T-helper 22 cell (primary cell): ENCODE measurements around the gene RAPGEF1.
"Not testable (repeated sequence)": the region's sequence is repeated elsewhere in the genome, so short reads cannot be mapped to it uniquely, and the experiment has no call there.

Experiments
- DNase-seq: peaks from one replicate; pipeline ENCODE4 v3.0.0-alpha.2; 2020; ENCODE audit warnings: low read depth

The RAPGEF1 gene

GRCh38 chr9:131739959-131740648 is at the start of gene RAPGEF1:
Gene RAPGEF1, minus strand, starts transcription at chr9:131740076. Its CDS starts 246 bp downstream, at chr9:131739830.
- no peak for DNase-seq

- no peak for DNase-seq
Measured at GRCh38 chr9:131788851-131789250, 49.0 kb upstream of the RAPGEF1 start.

GRCh38 chr9:131787838-131788237 is 48.0 kb upstream of the RAPGEF1 start:
- DNase-seq, result no peak

- no peak for DNase-seq
Measured at GRCh38 chr9:131784748-131785501, 45.0 kb upstream of the RAPGEF1 start.

GRCh38 chr9:131781069-131781468 is 41.2 kb upstream of the RAPGEF1 start:
- DNase-seq, result no peak

GRCh38 chr9:131776473-131776872 is 36.6 kb upstream of the RAPGEF1 start:
- no peak for DNase-seq

GRCh38 chr9:131776036-131776435 is 36.2 kb upstream of the RAPGEF1 start:
- no peak for DNase-seq

GRCh38 chr9:131774636-131775035 is 34.8 kb upstream of the RAPGEF1 start:
- no peak for DNase-seq

- no peak for DNase-seq
Measured at GRCh38 chr9:131773911-131774379, 34.1 kb upstream of the RAPGEF1 start.

GRCh38 chr9:131772940-131773339 is 33.1 kb upstream of the RAPGEF1 start:
- no peak for DNase-seq

- DNase-seq, result no peak
Measured at GRCh38 chr9:131771646-131772045, 31.8 kb upstream of the RAPGEF1 start.

GRCh38 chr9:131769361-131769760 is 29.5 kb upstream of the RAPGEF1 start:
- no peak for DNase-seq

- DNase-seq, result no peak
Measured at GRCh38 chr9:131764568-131764967, 24.7 kb upstream of the RAPGEF1 start.

- peak; percentile 50 for DNase-seq
Measured at GRCh38 chr9:131762356-131762932, 22.6 kb upstream of the RAPGEF1 start.

GRCh38 chr9:131759017-131759647 is 19.3 kb upstream of the RAPGEF1 start:
- DNase-seq, result no peak

GRCh38 chr9:131757549-131757948 is 17.7 kb upstream of the RAPGEF1 start:
- no peak for DNase-seq

- peak; percentile 62 for DNase-seq
Measured at GRCh38 chr9:131755541-131756198, 15.8 kb upstream of the RAPGEF1 start.

GRCh38 chr9:131754846-131755245 is 15.0 kb upstream of the RAPGEF1 start:
- no peak for DNase-seq

GRCh38 chr9:131753751-131754150 is 13.9 kb upstream of the RAPGEF1 start:
- DNase-seq, result not testable (repeated sequence)

GRCh38 chr9:131752231-131752884 is 12.5 kb upstream of the RAPGEF1 start:
- no peak for DNase-seq

GRCh38 chr9:131748411-131748955 is 8.6 kb upstream of the RAPGEF1 start:
- no peak for DNase-seq
